CD4-positive, alpha-beta T cell (primary cell): Measurements from ENCODE around the gene DYNC1H1. TPM values are rescaled to one million over a fixed set of nuclear protein-coding genes. Genes with fewer than 3 reads are reported as not detected.
"Not testable (repeated sequence)": the region's sequence is repeated elsewhere in the genome, so short reads cannot be mapped to it uniquely, and the experiment has no call there.

Experiments
- ATAC-seq: fragments of 200-7000 bp; cut with Tn5 transposase; one replicate; pipeline ENCODE4 v1.10.0; 2022; ENCODE audit warnings: mild to moderate bottlenecking; ENCODE audit not compliant: poor library complexity
- CTCF ChIA-PET: fragments of 350-600 bp; sonication (Branson Sonifier 250); formaldehyde crosslinking; loops from one replicate; lab custom pipeline; 2021; ENCODE audit warnings: antibody characterized with exemption, inconsistent platforms; lab: Charles Lee
- POLR2A ChIA-PET: fragments of 350-600 bp; sonication (Branson Sonifier 250); formaldehyde crosslinking; loops from one replicate; lab custom pipeline; 2021; ENCODE audit warnings: antibody characterized with exemption, inconsistent platforms; lab: Charles Lee
- DNase-seq, 14 experiments: peaks; one replicate each; pipeline ENCODE4 v3.0.0-alpha.2; 2013 to 2020; ENCODE audit warnings: mixed read lengths in 2 of 14
- H3K27ac ChIP-seq, 2 donors: one replicate each; pipeline versions ENCODE4 v1.5.1 to v1.7.0; 2013; ENCODE audit warnings: low read length in 2 of 2, low read depth in 1 of 2, mild to moderate bottlenecking in 1 of 2
- H3K27me3 ChIP-seq, 2 experiments: 1 replicate in 1 of 2; 2 replicates in 1 of 2; pipeline versions ENCODE4 v1.6.1 to v1.7.0; 2013; ENCODE audit warnings: low read length in 2 of 2, control low read depth in 1 of 2, mild to moderate bottlenecking in 1 of 2, moderate library complexity in 1 of 2; ENCODE audit not compliant: insufficient read depth in 2 of 2, control insufficient read depth in 1 of 2
- H3K36me3 ChIP-seq: one replicate; pipeline ENCODE4 v1.6.1; 2013; ENCODE audit warnings: low read length, control low read depth; ENCODE audit not compliant: insufficient read depth
- H3K4me1 ChIP-seq: one replicate; pipeline ENCODE4 v1.6.1; 2013; ENCODE audit warnings: low read length, control low read depth; ENCODE audit not compliant: insufficient read depth
- H3K4me3 ChIP-seq: one replicate; pipeline ENCODE4 v1.5.1; 2013; ENCODE audit warnings: mild to moderate bottlenecking, low read length, moderate library complexity
- H3K9me3 ChIP-seq, 2 experiments: 1 replicate in 1 of 2; 2 replicates in 1 of 2; pipeline versions ENCODE4 v1.6.1 to v1.7.0; 2013; ENCODE audit warnings: low read length in 2 of 2, mild to moderate bottlenecking in 2 of 2, control low read depth in 1 of 2, moderate library complexity in 1 of 2; ENCODE audit not compliant: control insufficient read depth in 1 of 2, insufficient read depth in 1 of 2
- H3K27ac Mint-ChIP-seq: one replicate; pipeline ENCODE4 v1.8.0; 2020; ENCODE audit warnings: mixed read lengths
- H3K27me3 Mint-ChIP-seq: one replicate; pipeline ENCODE4 v1.8.0; 2021; ENCODE audit warnings: mixed read lengths
- H3K36me3 Mint-ChIP-seq: one replicate; pipeline ENCODE4 v1.8.0; 2021; ENCODE audit warnings: low read depth, mixed read lengths
- H3K4me1 Mint-ChIP-seq: one replicate; pipeline ENCODE4 v1.8.0; 2021; ENCODE audit warnings: low read depth, mixed read lengths
- H3K4me3 Mint-ChIP-seq: one replicate; pipeline ENCODE4 v1.8.0; 2020; ENCODE audit warnings: mild to moderate bottlenecking, mixed read lengths
- H3K9me3 Mint-ChIP-seq: one replicate; pipeline ENCODE4 v1.8.0; 2020; ENCODE audit warnings: mixed read lengths
- intact Hi-C, 2 experiments: fragments of 100-400 bp; cut with DNase I in 1 of 2; cut with micrococcal nuclease in 1 of 2; formaldehyde crosslinking; loops; one replicate each; pipeline versions ENCODE4 v1.15.1 to v1.9.0; 2023 to 2025; cut with DNase I, micrococcal nuclease
- total RNA-seq, 174 experiments: library from RNA in 2 of 174; stranded (reverse) in 2 of 174; gene quantifications; one replicate each; pipeline ENCODE4 v1.2.3 and lab custom pipeline; 2021 to 2026
- TF ChIP-seq, protein P1 (sequence below): fragments of 200-600 bp; IDR thresholded peaks from one replicate; pipeline ENCODE4 v1.8.0; 2022; ENCODE audit warnings: antibody characterized with exemption, mild to moderate bottlenecking

DYNC1H1 gene
- total RNA-seq, 2 experiments from 2014 or later: 286 to 293 TPM

DNA sequence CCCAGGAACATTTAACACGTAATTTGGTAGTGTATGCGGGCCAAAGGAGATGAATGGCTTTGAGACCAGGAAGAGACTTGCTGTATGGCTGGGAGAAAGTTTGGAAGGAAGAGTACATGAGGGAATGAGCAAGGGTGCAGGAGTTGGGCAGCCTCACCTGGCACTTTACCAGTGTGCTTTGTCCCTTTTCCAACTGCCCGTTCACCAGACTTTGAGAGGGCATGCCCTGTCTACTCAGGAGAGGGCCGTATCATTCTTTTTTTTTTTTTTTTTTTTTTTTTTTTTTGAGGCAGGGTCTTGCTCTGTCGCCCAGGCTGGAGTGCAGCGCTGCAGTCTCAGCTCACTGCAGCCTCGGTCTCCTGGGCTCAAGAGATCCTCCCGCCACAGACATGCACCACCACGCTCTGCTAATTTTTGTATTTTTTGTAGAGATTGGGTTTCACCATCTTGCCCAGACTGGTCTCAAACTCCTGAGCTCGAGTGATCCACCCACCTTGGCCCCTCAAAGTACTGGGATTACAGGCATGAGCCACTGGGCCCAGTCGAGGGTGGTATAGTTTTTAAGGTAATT lies 6.5 kb downstream of the DYNC1H1 start:
- Mint-ChIP-seq H3K4me3 (no peak overlapping the region), H3K27ac (peak overlapping the region; percentile 34), H3K4me1 (peaks cover 62% of the 10 kb centered on the region), H3K9me3 (no peaks in the 10 kb centered on the region), H3K36me3 (peaks cover 46% of the 10 kb centered on the region), H3K27me3 (no peaks in the 10 kb centered on the region)
- no peak for ATAC-seq
- Histone ChIP-seq H3K27me3 (no peaks in the 10 kb centered on the region), H3K27ac (no peak overlapping the region), H3K36me3 (peaks cover 26% of the 10 kb centered on the region), H3K9me3 (no peaks in the 10 kb centered on the region), H3K4me3 (no peak overlapping the region), H3K4me1 (peaks cover 27% of the 10 kb centered on the region)
- ChIA-PET POLR2A (no interaction called here), CTCF (interaction anchor here (0.7 to 0.8 kb wide), 2 partner anchors 343 to 1650 kb away, joined by 3 to 4 read pairs; no protein-coding TSS in a partner anchor)
- no peak for DNase-seq
- TF ChIP-seq, protein P1, sequence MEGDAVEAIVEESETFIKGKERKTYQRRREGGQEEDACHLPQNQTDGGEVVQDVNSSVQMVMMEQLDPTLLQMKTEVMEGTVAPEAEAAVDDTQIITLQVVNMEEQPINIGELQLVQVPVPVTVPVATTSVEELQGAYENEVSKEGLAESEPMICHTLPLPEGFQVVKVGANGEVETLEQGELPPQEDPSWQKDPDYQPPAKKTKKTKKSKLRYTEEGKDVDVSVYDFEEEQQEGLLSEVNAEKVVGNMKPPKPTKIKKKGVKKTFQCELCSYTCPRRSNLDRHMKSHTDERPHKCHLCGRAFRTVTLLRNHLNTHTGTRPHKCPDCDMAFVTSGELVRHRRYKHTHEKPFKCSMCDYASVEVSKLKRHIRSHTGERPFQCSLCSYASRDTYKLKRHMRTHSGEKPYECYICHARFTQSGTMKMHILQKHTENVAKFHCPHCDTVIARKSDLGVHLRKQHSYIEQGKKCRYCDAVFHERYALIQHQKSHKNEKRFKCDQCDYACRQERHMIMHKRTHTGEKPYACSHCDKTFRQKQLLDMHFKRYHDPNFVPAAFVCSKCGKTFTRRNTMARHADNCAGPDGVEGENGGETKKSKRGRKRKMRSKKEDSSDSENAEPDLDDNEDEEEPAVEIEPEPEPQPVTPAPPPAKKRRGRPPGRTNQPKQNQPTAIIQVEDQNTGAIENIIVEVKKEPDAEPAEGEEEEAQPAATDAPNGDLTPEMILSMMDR: no peak
- intact Hi-C loops: no loop called here

- POLR2A ChIA-PET: not testable (repeated sequence)
Observed at GRCh38 chr14:101971458-101971857, 7.1 kb downstream of the DYNC1H1 start.

DNA sequence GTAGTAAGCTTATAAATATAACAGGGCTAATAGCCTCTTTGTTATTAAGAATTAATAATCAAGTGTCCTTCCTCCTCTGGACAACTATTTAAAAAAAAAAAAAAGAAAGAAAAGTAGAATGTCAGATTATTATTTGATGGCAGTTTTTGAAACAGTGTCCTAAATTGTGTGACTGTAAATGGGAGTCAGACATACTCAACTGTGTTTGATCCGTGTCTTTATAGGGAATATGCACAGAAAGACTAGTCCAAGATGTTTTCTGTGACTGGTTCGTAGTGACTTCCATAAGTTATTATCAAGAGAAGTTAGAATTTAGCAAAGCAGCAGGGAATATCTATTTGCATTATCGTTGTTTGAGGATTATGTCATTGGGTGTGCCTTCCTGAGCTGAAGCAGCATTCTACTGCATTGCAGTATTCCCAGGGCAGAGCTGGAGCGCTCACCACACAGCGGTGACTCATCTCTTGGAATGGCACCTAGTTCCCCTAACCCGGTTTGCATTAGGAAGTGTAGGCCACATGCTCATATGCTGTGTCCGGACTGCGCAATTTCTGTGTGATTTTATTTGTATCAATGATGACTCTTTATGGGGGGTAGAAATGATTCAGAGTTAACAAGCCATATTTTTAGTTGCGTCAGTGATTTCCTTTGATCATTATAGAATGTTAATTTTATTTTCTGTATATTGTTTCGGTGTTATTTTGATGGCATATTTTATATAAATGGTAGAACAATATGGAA lies 7.9 kb downstream of the DYNC1H1 start:
- H3K27me3 Mint-ChIP-seq: no peaks in the 10 kb centered on the region
- Histone ChIP-seq H3K4me1 (peaks cover 25% of the 10 kb centered on the region), H3K4me3 (no peak overlapping the region), H3K27ac (no peak overlapping the region), H3K27me3 (no peaks in the 10 kb centered on the region), H3K9me3 (no peaks in the 10 kb centered on the region), H3K36me3 (peaks cover 39% of the 10 kb centered on the region)
- no peak overlapping the region for H3K27ac Mint-ChIP-seq
- CTCF ChIA-PET: interaction anchor here (1.3 kb wide), 1 partner anchor 10 kb away, joined by 3 read pairs; no protein-coding TSS in a partner anchor
- POLR2A ChIA-PET: interaction anchor here (1.3 kb wide), 1 partner anchor 266 kb away, joined by 3 read pairs; no protein-coding TSS in a partner anchor
- peaks cover 49% of the 10 kb centered on the region for H3K4me1 Mint-ChIP-seq
- intact Hi-C loops: no loop called here
- TF ChIP-seq, protein P1: no peak
- peaks cover 55% of the 10 kb centered on the region for H3K36me3 Mint-ChIP-seq
- peak in 2 of 14 experiments; percentile 63 to 76 for DNase-seq
- ATAC-seq: no peak
- H3K9me3 Mint-ChIP-seq: no peaks in the 10 kb centered on the region
- no peak overlapping the region for H3K4me3 Mint-ChIP-seq

More at GRCh38 chr14:101971458-101971857, 7.1 kb downstream of the DYNC1H1 start:
- H3K4me3 Mint-ChIP-seq, H3K9me3 Mint-ChIP-seq, intact Hi-C loops, H3K27ac Mint-ChIP-seq, H3K27me3 Mint-ChIP-seq, H3K27ac ChIP-seq, H3K9me3 ChIP-seq, DNase-seq, ATAC-seq, H3K4me3 ChIP-seq, H3K27me3 ChIP-seq: not testable (repeated sequence)
- Histone ChIP-seq H3K4me1 (peaks cover 25% of the 10 kb centered on the region), H3K36me3 (peaks cover 31% of the 10 kb centered on the region)
- CTCF ChIA-PET: interaction anchor here (0.8 to 1.3 kb wide), 2 partner anchors 9 to 342 kb away, joined by 3 to 4 read pairs; no protein-coding TSS in a partner anchor
- peaks cover 47% of the 10 kb centered on the region for H3K36me3 Mint-ChIP-seq
- H3K4me1 Mint-ChIP-seq: peaks cover 57% of the 10 kb centered on the region
